Measurements from ENCODE around the gene RAB6B.

Gene RAB6B

DNA sequence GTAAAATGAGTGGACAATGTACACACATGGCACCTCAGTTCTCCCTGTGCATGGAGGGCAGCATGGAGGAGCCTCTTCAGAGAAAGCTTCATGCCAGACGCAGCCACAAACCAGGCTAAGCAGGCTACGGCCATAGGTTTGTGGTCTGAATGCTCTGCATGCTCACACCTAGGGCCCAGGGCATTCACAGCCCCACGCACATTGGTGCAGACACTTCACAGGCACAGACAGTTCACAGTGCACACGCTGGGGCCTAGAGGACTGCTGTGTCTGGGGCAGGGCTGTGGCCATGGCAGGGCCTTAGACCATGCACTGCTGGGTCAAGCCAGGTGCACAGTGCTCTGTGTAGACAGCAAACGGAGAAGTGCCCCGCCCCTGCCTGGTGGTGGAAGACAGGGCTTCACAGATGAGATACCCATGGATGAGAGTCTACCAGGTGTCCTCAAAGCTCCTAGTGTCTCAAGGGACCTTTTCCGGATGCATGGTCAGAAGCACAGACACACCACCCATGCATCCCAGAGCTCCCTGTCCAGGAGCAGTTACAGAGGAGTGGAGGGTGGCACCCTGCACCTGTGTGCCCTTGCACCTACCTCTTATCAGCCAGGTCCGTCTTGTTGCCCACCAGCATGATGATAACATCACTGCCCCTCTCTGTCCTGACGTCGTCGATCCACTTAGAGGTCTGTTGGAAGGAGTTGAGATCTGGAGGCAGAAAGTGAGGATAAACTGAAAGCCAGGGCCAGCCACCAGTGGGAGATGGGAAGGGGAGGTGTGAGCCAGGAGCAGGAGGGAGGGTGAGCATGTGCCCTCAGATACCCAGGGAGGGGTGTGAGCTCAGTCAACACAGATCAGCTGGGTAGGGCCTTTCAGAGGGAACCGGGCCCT lies 56.5 kb downstream of the RAB6B start:
- TF ChIP-seq ZNF8 (CRISPR knock-in tag; IDR thresholded peaks at IDR 0.05) (no peak), OSR1 (CRISPR knock-in tag; IDR thresholded peaks at IDR 0.05) (no peak), ZC3H10 (CRISPR knock-in tag; IDR thresholded peaks at IDR 0.05) (no peak), ISL1 (CRISPR knock-in tag; IDR thresholded peaks at IDR 0.05) (no peak), SNAI2 (CRISPR knock-in tag; IDR thresholded peaks at IDR 0.05) (no peak), BACH2 (CRISPR knock-in tag; IDR thresholded peaks at IDR 0.05; ENCODE audit: borderline replicate concordance) (no peak)
- TF ChIP-seq, protein P1, sequence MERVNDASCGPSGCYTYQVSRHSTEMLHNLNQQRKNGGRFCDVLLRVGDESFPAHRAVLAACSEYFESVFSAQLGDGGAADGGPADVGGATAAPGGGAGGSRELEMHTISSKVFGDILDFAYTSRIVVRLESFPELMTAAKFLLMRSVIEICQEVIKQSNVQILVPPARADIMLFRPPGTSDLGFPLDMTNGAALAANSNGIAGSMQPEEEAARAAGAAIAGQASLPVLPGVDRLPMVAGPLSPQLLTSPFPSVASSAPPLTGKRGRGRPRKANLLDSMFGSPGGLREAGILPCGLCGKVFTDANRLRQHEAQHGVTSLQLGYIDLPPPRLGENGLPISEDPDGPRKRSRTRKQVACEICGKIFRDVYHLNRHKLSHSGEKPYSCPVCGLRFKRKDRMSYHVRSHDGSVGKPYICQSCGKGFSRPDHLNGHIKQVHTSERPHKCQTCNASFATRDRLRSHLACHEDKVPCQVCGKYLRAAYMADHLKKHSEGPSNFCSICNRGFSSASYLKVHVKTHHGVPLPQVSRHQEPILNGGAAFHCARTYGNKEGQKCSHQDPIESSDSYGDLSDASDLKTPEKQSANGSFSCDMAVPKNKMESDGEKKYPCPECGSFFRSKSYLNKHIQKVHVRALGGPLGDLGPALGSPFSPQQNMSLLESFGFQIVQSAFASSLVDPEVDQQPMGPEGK (CRISPR knock-in tag; IDR thresholded peaks at IDR 0.05; ENCODE audit: borderline replicate concordance): no peak
- ATAC-seq: no peak

DNA sequence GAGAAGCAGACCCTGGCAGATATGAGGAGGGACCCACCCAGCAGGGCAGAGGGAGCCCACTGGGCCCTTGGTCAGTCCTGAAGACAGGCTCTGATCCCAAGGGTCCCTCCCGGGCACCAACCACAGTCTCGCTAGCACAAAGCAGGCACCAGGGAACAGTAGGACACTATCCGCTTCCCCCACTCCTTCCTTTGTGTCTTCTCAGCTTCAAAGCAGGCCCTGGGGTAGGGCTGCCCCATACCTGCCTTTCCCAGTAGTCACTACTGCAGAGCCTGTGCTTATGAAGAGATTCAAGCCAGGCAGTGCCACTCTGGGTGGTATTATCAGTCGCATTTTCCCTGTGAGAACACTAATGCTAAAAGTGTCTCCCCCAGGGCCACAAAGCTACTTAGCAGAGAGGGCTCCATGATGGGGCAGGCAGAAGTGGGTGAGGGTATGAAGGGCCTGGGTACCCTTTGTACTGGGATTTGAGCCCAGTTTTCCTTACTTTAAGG lies 57.3 kb downstream of the RAB6B start:
- no peak for ATAC-seq
- TF ChIP-seq ISL1 (CRISPR knock-in tag; IDR thresholded peaks at IDR 0.05) (no peak), ZNF70 (CRISPR knock-in tag; IDR thresholded peaks at IDR 0.05) (no peak), OSR1 (CRISPR knock-in tag; IDR thresholded peaks at IDR 0.05) (no peak), TOX (CRISPR knock-in tag; IDR thresholded peaks at IDR 0.05; ENCODE audit: borderline replicate concordance) (no peak), ZC3H10 (CRISPR knock-in tag; IDR thresholded peaks at IDR 0.05) (no peak), ZNF8 (CRISPR knock-in tag; IDR thresholded peaks at IDR 0.05) (no peak), PPARA (CRISPR knock-in tag; IDR thresholded peaks at IDR 0.05; ENCODE audit: borderline replicate concordance) (no peak), CSDC2 (CRISPR knock-in tag; IDR thresholded peaks at IDR 0.05) (no peak), RARB (CRISPR knock-in tag; IDR thresholded peaks at IDR 0.05) (no peak), ESRRG (CRISPR knock-in tag; IDR thresholded peaks at IDR 0.05) (no peak), TCF4 (CRISPR knock-in tag; IDR thresholded peaks at IDR 0.05; ENCODE audit: borderline replicate concordance) (no peak), ZNF565 (CRISPR knock-in tag; conservative IDR thresholded peaks at IDR 0.05; ENCODE audit: low read depth) (no peak), BACH2 (CRISPR knock-in tag; IDR thresholded peaks at IDR 0.05; ENCODE audit: borderline replicate concordance) (no peak), SNAI2 (CRISPR knock-in tag; IDR thresholded peaks at IDR 0.05) (no peak), ARNTL (CRISPR knock-in tag; IDR thresholded peaks at IDR 0.05; ENCODE audit: borderline replicate concordance, low read depth) (no peak)
- TF ChIP-seq, protein P2, sequence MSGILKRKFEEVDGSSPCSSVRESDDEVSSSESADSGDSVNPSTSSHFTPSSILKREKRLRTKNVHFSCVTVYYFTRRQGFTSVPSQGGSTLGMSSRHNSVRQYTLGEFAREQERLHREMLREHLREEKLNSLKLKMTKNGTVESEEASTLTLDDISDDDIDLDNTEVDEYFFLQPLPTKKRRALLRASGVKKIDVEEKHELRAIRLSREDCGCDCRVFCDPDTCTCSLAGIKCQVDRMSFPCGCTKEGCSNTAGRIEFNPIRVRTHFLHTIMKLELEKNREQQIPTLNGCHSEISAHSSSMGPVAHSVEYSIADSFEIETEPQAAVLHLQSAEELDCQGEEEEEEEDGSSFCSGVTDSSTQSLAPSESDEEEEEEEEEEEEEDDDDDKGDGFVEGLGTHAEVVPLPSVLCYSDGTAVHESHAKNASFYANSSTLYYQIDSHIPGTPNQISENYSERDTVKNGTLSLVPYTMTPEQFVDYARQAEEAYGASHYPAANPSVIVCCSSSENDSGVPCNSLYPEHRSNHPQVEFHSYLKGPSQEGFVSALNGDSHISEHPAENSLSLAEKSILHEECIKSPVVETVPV (CRISPR knock-in tag; IDR thresholded peaks at IDR 0.05): no peak
- TF ChIP-seq, protein P3, sequence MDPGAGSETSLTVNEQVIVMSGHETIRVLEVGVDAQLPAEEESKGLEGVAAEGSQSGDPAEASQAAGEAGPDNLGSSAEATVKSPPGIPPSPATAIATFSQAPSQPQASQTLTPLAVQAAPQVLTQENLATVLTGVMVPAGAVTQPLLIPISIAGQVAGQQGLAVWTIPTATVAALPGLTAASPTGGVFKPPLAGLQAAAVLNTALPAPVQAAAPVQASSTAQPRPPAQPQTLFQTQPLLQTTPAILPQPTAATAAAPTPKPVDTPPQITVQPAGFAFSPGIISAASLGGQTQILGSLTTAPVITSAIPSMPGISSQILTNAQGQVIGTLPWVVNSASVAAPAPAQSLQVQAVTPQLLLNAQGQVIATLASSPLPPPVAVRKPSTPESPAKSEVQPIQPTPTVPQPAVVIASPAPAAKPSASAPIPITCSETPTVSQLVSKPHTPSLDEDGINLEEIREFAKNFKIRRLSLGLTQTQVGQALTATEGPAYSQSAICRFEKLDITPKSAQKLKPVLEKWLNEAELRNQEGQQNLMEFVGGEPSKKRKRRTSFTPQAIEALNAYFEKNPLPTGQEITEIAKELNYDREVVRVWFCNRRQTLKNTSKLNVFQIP (CRISPR knock-in tag; IDR thresholded peaks at IDR 0.05; ENCODE audit: borderline replicate concordance, low read depth): no peak

DNA sequence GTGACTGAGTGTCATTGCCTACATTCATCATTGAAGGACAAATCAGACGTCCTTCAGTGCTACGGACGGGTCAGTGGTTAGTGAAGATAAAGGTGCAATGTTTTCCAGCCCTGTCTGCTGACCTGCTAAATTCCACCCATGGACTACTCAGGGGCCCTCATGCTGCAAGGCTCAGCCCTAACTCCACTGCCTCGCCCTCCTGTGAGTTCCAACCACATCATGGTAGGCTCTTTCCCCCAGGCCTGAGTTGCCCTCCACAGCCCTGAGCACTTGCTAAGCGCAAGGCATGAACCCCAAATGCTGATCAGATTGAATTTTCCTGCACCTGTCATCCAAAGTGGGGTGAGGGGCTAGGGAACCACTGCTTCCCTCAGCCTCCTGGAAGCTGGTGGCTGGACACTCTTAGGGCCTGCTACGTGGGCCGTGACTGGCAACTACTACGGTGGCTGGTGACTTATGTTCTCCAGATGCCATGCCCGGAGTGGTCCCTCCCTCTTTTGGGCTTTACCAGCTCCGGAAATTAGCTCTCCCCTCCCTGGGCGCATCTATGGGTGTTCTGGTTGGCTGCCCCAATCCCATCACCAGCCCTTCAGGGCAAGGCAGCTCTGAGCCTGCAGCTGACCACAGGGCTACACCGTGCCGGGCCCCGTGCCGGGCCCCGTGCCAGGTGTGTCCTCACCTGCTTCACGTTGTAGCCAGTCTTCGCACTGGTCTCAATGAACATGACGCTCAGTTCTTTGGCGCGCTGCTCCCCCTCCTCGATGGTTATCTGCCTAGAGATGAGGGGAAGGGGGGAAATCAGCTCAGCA lies 58.0 kb downstream of the RAB6B start:
- TF ChIP-seq RARB (CRISPR knock-in tag; IDR thresholded peaks at IDR 0.05): no peak
- TF ChIP-seq, protein P4, sequence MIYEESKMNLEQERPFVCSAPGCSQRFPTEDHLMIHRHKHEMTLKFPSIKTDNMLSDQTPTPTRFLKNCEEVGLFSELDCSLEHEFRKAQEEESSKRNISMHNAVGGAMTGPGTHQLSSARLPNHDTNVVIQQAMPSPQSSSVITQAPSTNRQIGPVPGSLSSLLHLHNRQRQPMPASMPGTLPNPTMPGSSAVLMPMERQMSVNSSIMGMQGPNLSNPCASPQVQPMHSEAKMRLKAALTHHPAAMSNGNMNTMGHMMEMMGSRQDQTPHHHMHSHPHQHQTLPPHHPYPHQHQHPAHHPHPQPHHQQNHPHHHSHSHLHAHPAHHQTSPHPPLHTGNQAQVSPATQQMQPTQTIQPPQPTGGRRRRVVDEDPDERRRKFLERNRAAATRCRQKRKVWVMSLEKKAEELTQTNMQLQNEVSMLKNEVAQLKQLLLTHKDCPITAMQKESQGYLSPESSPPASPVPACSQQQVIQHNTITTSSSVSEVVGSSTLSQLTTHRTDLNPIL (CRISPR knock-in tag; IDR thresholded peaks at IDR 0.05; ENCODE audit: low read depth): no peak
- TF ChIP-seq ZNF8 (CRISPR knock-in tag; IDR thresholded peaks at IDR 0.05): no peak
- TF ChIP-seq ESRRG (CRISPR knock-in tag; IDR thresholded peaks at IDR 0.05): no peak
- TF ChIP-seq, protein P2 (CRISPR knock-in tag; IDR thresholded peaks at IDR 0.05): no peak
- ATAC-seq: no peak

All from SK-N-SH treated with all-trans-retinoic acid at 6 μM for 48 hours (cell line).